K562 (cell line): ENCODE data around the gene KNL1. TPM values are rescaled to one million over a fixed set of nuclear protein-coding genes. Genes with fewer than 3 reads are reported as not detected.

ENCODE experiments used
- ATAC-seq: fragments of 200-7000 bp; cut with Tn5 transposase; 3 replicates; pipeline ENCODE4 v1.9.1; 2020; ENCODE audit warnings: moderate library complexity
- BruUV-seq: library from RNA; stranded (reverse); fragments of 400-500 nt; replicated peaks from 2 replicates; lab custom pipeline; 2021; lab: Mats Ljungman, UMichigan
- CTCF ChIA-PET: fragments of 300-600 bp; formaldehyde crosslinking; extraction: SDS; loops from one replicate; lab custom pipeline; 2021; ENCODE audit warnings: low intra/inter-chr PET ratio; lab: Yijun Ruan, JAX
- POLR2A ChIA-PET: fragments of 300-600, 350-650 bp; sonication (Branson Sonifier 250); formaldehyde crosslinking; extraction: SDS; loops from one replicate; lab custom pipeline; 2021; ENCODE audit warnings: antibody characterized with exemption, inconsistent platforms; lab: Yijun Ruan, JAX
- DNase-seq, 4 experiments: peaks; one replicate each; pipeline versions ENCODE4 v3.0.0 to v3.0.0-alpha.2; 2011 to 2018; ENCODE audit warnings: low spot score in 3 of 4, mixed read lengths in 3 of 4; ENCODE audit errors: extremely low read depth in 1 of 4
- FAIRE-seq: peaks from 2 replicates; lab custom pipeline; 2011; peaks lifted over from hg19 to GRCh38; lab: Jason Lieb, UNC
- H2AFZ ChIP-seq: 2 replicates; pipeline ENCODE4 v1.6.0; 2011; ENCODE audit warnings: low read depth, low read length, control low read depth, inconsistent platforms
- H3K27ac ChIP-seq: fragments of 200-600 bp; 3 replicates; pipeline ENCODE4 v1.8.0; 2011; ENCODE audit warnings: low read depth, mild to moderate bottlenecking, control low read depth, inconsistent platforms, low read length, moderate library complexity, mixed read lengths; ENCODE audit errors: extremely low read depth
- H3K27me3 ChIP-seq, 2 experiments: fragments of 300-600 bp in 1 of 2; 2 replicates in 1 of 2; 3 replicates in 1 of 2; pipeline versions ENCODE4 v1.6.0 to v1.8.0; 2011; ENCODE audit warnings: inconsistent platforms in 2 of 2, low read length in 2 of 2, mild to moderate bottlenecking in 1 of 2, mixed read lengths in 1 of 2, moderate library complexity in 1 of 2; ENCODE audit not compliant: control insufficient read depth in 2 of 2, insufficient read depth in 2 of 2
- H3K36me3 ChIP-seq: fragments of 300-600 bp; 3 replicates; pipeline ENCODE4 v1.8.0; 2011; ENCODE audit warnings: mild to moderate bottlenecking, low read length, inconsistent platforms; ENCODE audit not compliant: control insufficient read depth, insufficient read depth
- H3K4me1 ChIP-seq, 2 experiments: fragments of 200-600 bp in 1 of 2; replicated peaks in 1 of 2; 2 replicates in 1 of 2; 3 replicates in 1 of 2; pipeline versions ENCODE4 v1.5.1 to v1.8.0; 2011; ENCODE audit warnings: inconsistent platforms in 2 of 2, low read length in 2 of 2, mild to moderate bottlenecking in 1 of 2, mixed read lengths in 1 of 2, moderate library complexity in 1 of 2; ENCODE audit not compliant: control insufficient read depth in 2 of 2, insufficient read depth in 2 of 2
- H3K4me2 ChIP-seq: 2 replicates; pipeline ENCODE4 v1.6.1; 2011; ENCODE audit warnings: low read length, control low read depth, inconsistent platforms, mixed read lengths; ENCODE audit not compliant: insufficient read depth
- H3K4me3 ChIP-seq: fragments of 200-600 bp; sonication (generic), shearing (Covaris generic); 2 replicates; pipeline ENCODE4 v1.5.1; 2016; ENCODE audit warnings: control low read depth, inconsistent platforms
- H3K79me2 ChIP-seq: fragments of 200-600 bp; 3 replicates; pipeline ENCODE4 v1.8.0; 2011; ENCODE audit warnings: low read length, inconsistent platforms; ENCODE audit not compliant: control insufficient read depth, insufficient read depth
- H3K9ac ChIP-seq, 2 experiments: 2 replicates each; pipeline versions ENCODE4 v1.6.0 to v1.6.1; 2011; ENCODE audit warnings: low read depth in 2 of 2, low read length in 2 of 2, control low read depth in 1 of 2, inconsistent platforms in 1 of 2, mild to moderate bottlenecking in 1 of 2, mixed read lengths in 1 of 2; ENCODE audit not compliant: insufficient read depth in 1 of 2
- H3K9me1 ChIP-seq: one replicate; pipeline ENCODE4 v1.6.0; 2011; ENCODE audit warnings: inconsistent platforms, mild to moderate bottlenecking, low read length, moderate library complexity; ENCODE audit not compliant: control insufficient read depth, insufficient read depth
- H3K9me3 ChIP-seq: replicated peaks from 2 replicates; pipeline ENCODE4 v1.5.1; 2011; ENCODE audit warnings: low read depth, low read length, inconsistent platforms; ENCODE audit not compliant: control insufficient read depth, insufficient read depth
- H4K20me1 ChIP-seq: replicated peaks from 2 replicates; pipeline ENCODE4 v1.6.1; 2011; ENCODE audit warnings: low read length, inconsistent platforms, mixed read lengths; ENCODE audit not compliant: control insufficient read depth, insufficient read depth
- BRCA1 ChIP-seq, 2 experiments: fragments of 450-650 bp in 1 of 2; sonication (generic) in 1 of 2; formaldehyde crosslinking in 1 of 2; IDR thresholded peaks; 2 replicates each; pipeline versions ENCODE4 v1.5.0 to v1.6.1; 2017 to 2020; ENCODE audit warnings: mild to moderate bottlenecking in 1 of 2, missing genetic modification reagents in 1 of 2
- EP400 ChIP-seq: fragments of 450-650 bp; IDR thresholded peaks from 2 replicates; pipeline ENCODE4 v1.6.1; 2017; ENCODE audit warnings: antibody characterized with exemption, mild to moderate bottlenecking, moderate library complexity
- ETS1 ChIP-seq: conservative IDR thresholded peaks from 2 replicates; pipeline ENCODE4 v1.6.1; 2011; ENCODE audit warnings: low read depth, mild to moderate bottlenecking, low read length; ENCODE audit not compliant: control insufficient read depth
- ILF3 ChIP-seq: fragments of 450-650 bp; IDR thresholded peaks from 2 replicates; pipeline ENCODE4 v1.6.1; 2018; ENCODE audit warnings: antibody characterized with exemption, mild to moderate bottlenecking, moderate library complexity, borderline replicate concordance
- KDM4B ChIP-seq, 2 experiments: fragments of 450-650 bp in 1 of 2; sonication (generic) in 1 of 2; IDR thresholded peaks; 2 replicates each; pipeline ENCODE4 v1.6.1; 2016 to 2017; ENCODE audit warnings: borderline replicate concordance in 2 of 2, antibody characterized with exemption in 1 of 2, low read depth in 1 of 2, mild to moderate bottlenecking in 1 of 2
- NONO ChIP-seq, 2 experiments: fragments of 200-400 bp in 1 of 2; fragments of 450-650 bp in 1 of 2; formaldehyde crosslinking in 1 of 2; IDR thresholded peaks; 2 replicates each; pipeline ENCODE4 v1.6.1; 2017; ENCODE audit warnings: low read depth in 2 of 2, mild to moderate bottlenecking in 2 of 2, moderate library complexity in 2 of 2, low read length in 1 of 2
- PPARD ChIP-seq: fragments of 250-450 bp; sonication (Bioruptor Pico); IDR thresholded peaks from 2 replicates; pipeline ENCODE4 v1.8.0; 2022; ENCODE audit warnings: inconsistent platforms, mild to moderate bottlenecking, moderate library complexity
- PTTG1 ChIP-seq: fragments of 450-650 bp; IDR thresholded peaks from 2 replicates; pipeline ENCODE4 v1.6.1; 2016; ENCODE audit warnings: low read depth, mild to moderate bottlenecking, missing genetic modification characterization, missing compliant biosample characterization
- TAF9B ChIP-seq: fragments of 450-650 bp; IDR thresholded peaks from 2 replicates; pipeline ENCODE4 v1.6.1; 2018; ENCODE audit warnings: mild to moderate bottlenecking; ENCODE audit not compliant: partially characterized antibody
- WGBS: fragments of 100-300 bp; shearing (Covaris generic); methylation state at CpG from one replicate; pipeline ENCODE4 v1.1.6; 2016; ENCODE audit warnings: low coverage, mixed read lengths; ENCODE audit not compliant: insufficient coverage; ENCODE audit errors: missing lambda C conversion rate; 5-methylcytosine and 5-hydroxymethylcytosine counted together
- in situ Hi-C: fragments of 300-500 bp; cut with MboI; formaldehyde crosslinking; loops from 4 replicates; pipeline ENCODE4 v1.15.0; 2018; ENCODE audit warnings: inconsistent platforms, mixed read lengths
- intact Hi-C: fragments of 100-400 bp; cut with micrococcal nuclease; formaldehyde crosslinking; loops from 2 replicates; pipeline ENCODE4 v1.14.2; 2022
- polyA plus RNA-seq, 8 experiments: library from polyadenylated mRNA; depleted of rRNA in 4 of 8; stranded (reverse) in 5 of 8; unstranded in 3 of 8; fragments of >200 nt; fragmentation: Nextera tagmentation in 2 of 8; fragmentation: Illumina TruSeq in 1 of 8; extraction: Ambion mirVana in 2 of 8; extraction: Trizol in 1 of 8; gene quantifications; 2 replicates each; pipeline versions ENCODE4 v1.2.1 to v1.2.3, GENCODE V29; 2011 to 2014; ENCODE audit warnings: inconsistent platforms in 1 of 8, missing spikeins in 1 of 8
- total RNA-seq, 7 experiments: library from RNA; depleted of rRNA in 6 of 7; stranded (reverse); fragments of >200 nt in 6 of 7; fragmentation: Illumina TruSeq in 2 of 7; extraction: Trizol in 2 of 7; gene quantifications; 2 replicates each; pipeline versions ENCODE4 v1.2.1 to v1.2.3, GENCODE V29; 2011 to 2021; ENCODE audit warnings: low replicate concordance in 1 of 7
- TF ChIP-seq, protein P1 (sequence below): fragments of 200-600 bp; sonication (generic); IDR thresholded peaks from one replicate; pipeline ENCODE4 v1.6.1; 2012; ENCODE audit warnings: mild to moderate bottlenecking, low read depth, low read length, inconsistent platforms

Gene KNL1
- total and polyA plus RNA-seq, 9 of the 15 experiments (the other 6 are each of a cell fraction or from before 2014, with no cell fraction given) = 14.5 to 65.4 (median 34.6) TPM

- Histone ChIP-seq H3K27me3 (no peaks in the 10 kb centered on the region), H3K4me2 (no peak overlapping the region)
- in situ Hi-C loops = no loop called here
- TF ChIP-seq ILF3 = no peak
- TF ChIP-seq ETS1 = no peak
- TF ChIP-seq PPARD (CRISPR knock-in tag) = no peak
- TF ChIP-seq KDM4B (IDR thresholded peaks at IDR 0.05; ENCODE audit: borderline replicate concordance in 2 of 2, low read depth in 1 of 2) = no peak
- TF ChIP-seq NONO (IDR thresholded peaks at IDR 0.05; ENCODE audit: low read depth in 2 of 2, low read length in 1 of 2) = no peak
- TF ChIP-seq, protein P1, sequence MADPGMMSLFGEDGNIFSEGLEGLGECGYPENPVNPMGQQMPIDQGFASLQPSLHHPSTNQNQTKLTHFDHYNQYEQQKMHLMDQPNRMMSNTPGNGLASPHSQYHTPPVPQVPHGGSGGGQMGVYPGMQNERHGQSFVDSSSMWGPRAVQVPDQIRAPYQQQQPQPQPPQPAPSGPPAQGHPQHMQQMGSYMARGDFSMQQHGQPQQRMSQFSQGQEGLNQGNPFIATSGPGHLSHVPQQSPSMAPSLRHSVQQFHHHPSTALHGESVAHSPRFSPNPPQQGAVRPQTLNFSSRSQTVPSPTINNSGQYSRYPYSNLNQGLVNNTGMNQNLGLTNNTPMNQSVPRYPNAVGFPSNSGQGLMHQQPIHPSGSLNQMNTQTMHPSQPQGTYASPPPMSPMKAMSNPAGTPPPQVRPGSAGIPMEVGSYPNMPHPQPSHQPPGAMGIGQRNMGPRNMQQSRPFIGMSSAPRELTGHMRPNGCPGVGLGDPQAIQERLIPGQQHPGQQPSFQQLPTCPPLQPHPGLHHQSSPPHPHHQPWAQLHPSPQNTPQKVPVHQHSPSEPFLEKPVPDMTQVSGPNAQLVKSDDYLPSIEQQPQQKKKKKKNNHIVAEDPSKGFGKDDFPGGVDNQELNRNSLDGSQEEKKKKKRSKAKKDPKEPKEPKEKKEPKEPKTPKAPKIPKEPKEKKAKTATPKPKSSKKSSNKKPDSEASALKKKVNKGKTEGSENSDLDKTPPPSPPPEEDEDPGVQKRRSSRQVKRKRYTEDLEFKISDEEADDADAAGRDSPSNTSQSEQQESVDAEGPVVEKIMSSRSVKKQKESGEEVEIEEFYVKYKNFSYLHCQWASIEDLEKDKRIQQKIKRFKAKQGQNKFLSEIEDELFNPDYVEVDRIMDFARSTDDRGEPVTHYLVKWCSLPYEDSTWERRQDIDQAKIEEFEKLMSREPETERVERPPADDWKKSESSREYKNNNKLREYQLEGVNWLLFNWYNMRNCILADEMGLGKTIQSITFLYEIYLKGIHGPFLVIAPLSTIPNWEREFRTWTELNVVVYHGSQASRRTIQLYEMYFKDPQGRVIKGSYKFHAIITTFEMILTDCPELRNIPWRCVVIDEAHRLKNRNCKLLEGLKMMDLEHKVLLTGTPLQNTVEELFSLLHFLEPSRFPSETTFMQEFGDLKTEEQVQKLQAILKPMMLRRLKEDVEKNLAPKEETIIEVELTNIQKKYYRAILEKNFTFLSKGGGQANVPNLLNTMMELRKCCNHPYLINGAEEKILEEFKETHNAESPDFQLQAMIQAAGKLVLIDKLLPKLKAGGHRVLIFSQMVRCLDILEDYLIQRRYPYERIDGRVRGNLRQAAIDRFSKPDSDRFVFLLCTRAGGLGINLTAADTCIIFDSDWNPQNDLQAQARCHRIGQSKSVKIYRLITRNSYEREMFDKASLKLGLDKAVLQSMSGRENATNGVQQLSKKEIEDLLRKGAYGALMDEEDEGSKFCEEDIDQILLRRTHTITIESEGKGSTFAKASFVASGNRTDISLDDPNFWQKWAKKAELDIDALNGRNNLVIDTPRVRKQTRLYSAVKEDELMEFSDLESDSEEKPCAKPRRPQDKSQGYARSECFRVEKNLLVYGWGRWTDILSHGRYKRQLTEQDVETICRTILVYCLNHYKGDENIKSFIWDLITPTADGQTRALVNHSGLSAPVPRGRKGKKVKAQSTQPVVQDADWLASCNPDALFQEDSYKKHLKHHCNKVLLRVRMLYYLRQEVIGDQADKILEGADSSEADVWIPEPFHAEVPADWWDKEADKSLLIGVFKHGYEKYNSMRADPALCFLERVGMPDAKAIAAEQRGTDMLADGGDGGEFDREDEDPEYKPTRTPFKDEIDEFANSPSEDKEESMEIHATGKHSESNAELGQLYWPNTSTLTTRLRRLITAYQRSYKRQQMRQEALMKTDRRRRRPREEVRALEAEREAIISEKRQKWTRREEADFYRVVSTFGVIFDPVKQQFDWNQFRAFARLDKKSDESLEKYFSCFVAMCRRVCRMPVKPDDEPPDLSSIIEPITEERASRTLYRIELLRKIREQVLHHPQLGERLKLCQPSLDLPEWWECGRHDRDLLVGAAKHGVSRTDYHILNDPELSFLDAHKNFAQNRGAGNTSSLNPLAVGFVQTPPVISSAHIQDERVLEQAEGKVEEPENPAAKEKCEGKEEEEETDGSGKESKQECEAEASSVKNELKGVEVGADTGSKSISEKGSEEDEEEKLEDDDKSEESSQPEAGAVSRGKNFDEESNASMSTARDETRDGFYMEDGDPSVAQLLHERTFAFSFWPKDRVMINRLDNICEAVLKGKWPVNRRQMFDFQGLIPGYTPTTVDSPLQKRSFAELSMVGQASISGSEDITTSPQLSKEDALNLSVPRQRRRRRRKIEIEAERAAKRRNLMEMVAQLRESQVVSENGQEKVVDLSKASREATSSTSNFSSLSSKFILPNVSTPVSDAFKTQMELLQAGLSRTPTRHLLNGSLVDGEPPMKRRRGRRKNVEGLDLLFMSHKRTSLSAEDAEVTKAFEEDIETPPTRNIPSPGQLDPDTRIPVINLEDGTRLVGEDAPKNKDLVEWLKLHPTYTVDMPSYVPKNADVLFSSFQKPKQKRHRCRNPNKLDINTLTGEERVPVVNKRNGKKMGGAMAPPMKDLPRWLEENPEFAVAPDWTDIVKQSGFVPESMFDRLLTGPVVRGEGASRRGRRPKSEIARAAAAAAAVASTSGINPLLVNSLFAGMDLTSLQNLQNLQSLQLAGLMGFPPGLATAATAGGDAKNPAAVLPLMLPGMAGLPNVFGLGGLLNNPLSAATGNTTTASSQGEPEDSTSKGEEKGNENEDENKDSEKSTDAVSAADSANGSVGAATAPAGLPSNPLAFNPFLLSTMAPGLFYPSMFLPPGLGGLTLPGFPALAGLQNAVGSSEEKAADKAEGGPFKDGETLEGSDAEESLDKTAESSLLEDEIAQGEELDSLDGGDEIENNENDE = no peak
- no peak for TF ChIP-seq PTTG1 (tag)
- TF ChIP-seq TAF9B = no peak
- TF ChIP-seq BRCA1 (IDR thresholded peaks at IDR 0.05) = no peak
- TF ChIP-seq BRCA1 (CRISPR knock-in tag; IDR thresholded peaks at IDR 0.05) = no peak
- TF ChIP-seq EP400 = no peak
Observed at GRCh38 chr15:40680151-40680550, 86.1 kb downstream of the KNL1 start.

More at GRCh38 chr15:40680151-40680550, 86.1 kb downstream of the KNL1 start:
- Histone ChIP-seq H3K36me3 (no peaks in the 10 kb centered on the region), H3K4me1 (no peaks in the 10 kb centered on the region; a peak in 1 of 5 replicates), H3K9ac (no peak overlapping the region), H2AFZ (no peak overlapping the region), H3K9me3 (no peaks in the 10 kb centered on the region), H3K4me3 (no peak overlapping the region), H3K27ac (no peak overlapping the region), H4K20me1 (no peaks in the 10 kb centered on the region), H3K9me1 (no peaks in the 10 kb centered on the region), H3K79me2 (no peaks in the 10 kb centered on the region)
- WGBS = 74% methylated on average over 1 of the region's 1 CpG
- ChIA-PET POLR2A (interaction anchor here (0.7 to 1.9 kb wide), 2 partner anchors 11 to 14 kb away, joined by 3 to 8 read pairs; partner anchors contain the start of gene RAD51), CTCF (no interaction called here)
- no TSS peak for BruUV-seq
- FAIRE-seq (no peak), ATAC-seq (no peak; the same call in 2 of the 3 replicates), DNase-seq (no peak)
- intact Hi-C loops = no loop called here
